CD4-positive, alpha-beta T cell (primary cell): Measurements from ENCODE around the gene BCO1. TPM values are rescaled to one million over a fixed set of nuclear protein-coding genes. Genes with fewer than 3 reads are reported as not detected.

Source experiments
- ATAC-seq: fragments of 200-7000 bp; cut with Tn5 transposase; one replicate; pipeline ENCODE4 v1.10.0; 2022; ENCODE audit warnings: mild to moderate bottlenecking; ENCODE audit not compliant: poor library complexity
- CTCF ChIA-PET: fragments of 350-600 bp; sonication (Branson Sonifier 250); formaldehyde crosslinking; loops from one replicate; lab custom pipeline; 2021; ENCODE audit warnings: antibody characterized with exemption, inconsistent platforms; lab: Charles Lee
- POLR2A ChIA-PET: fragments of 350-600 bp; sonication (Branson Sonifier 250); formaldehyde crosslinking; loops from one replicate; lab custom pipeline; 2021; ENCODE audit warnings: antibody characterized with exemption, inconsistent platforms; lab: Charles Lee
- DNase-seq, 14 experiments: peaks; one replicate each; pipeline ENCODE4 v3.0.0-alpha.2; 2013 to 2020; ENCODE audit warnings: mixed read lengths in 2 of 14
- H3K27ac ChIP-seq, 2 donors: one replicate each; pipeline versions ENCODE4 v1.5.1 to v1.7.0; 2013; ENCODE audit warnings: low read length in 2 of 2, low read depth in 1 of 2, mild to moderate bottlenecking in 1 of 2
- H3K27me3 ChIP-seq, 2 experiments: 1 replicate in 1 of 2; 2 replicates in 1 of 2; pipeline versions ENCODE4 v1.6.1 to v1.7.0; 2013; ENCODE audit warnings: low read length in 2 of 2, control low read depth in 1 of 2, mild to moderate bottlenecking in 1 of 2, moderate library complexity in 1 of 2; ENCODE audit not compliant: insufficient read depth in 2 of 2, control insufficient read depth in 1 of 2
- H3K36me3 ChIP-seq: one replicate; pipeline ENCODE4 v1.6.1; 2013; ENCODE audit warnings: low read length, control low read depth; ENCODE audit not compliant: insufficient read depth
- H3K4me1 ChIP-seq: one replicate; pipeline ENCODE4 v1.6.1; 2013; ENCODE audit warnings: low read length, control low read depth; ENCODE audit not compliant: insufficient read depth
- H3K4me3 ChIP-seq: one replicate; pipeline ENCODE4 v1.5.1; 2013; ENCODE audit warnings: mild to moderate bottlenecking, low read length, moderate library complexity
- H3K9me3 ChIP-seq, 2 experiments: 1 replicate in 1 of 2; 2 replicates in 1 of 2; pipeline versions ENCODE4 v1.6.1 to v1.7.0; 2013; ENCODE audit warnings: low read length in 2 of 2, mild to moderate bottlenecking in 2 of 2, control low read depth in 1 of 2, moderate library complexity in 1 of 2; ENCODE audit not compliant: control insufficient read depth in 1 of 2, insufficient read depth in 1 of 2
- H3K27ac Mint-ChIP-seq: one replicate; pipeline ENCODE4 v1.8.0; 2020; ENCODE audit warnings: mixed read lengths
- H3K27me3 Mint-ChIP-seq: one replicate; pipeline ENCODE4 v1.8.0; 2021; ENCODE audit warnings: mixed read lengths
- H3K36me3 Mint-ChIP-seq: one replicate; pipeline ENCODE4 v1.8.0; 2021; ENCODE audit warnings: low read depth, mixed read lengths
- H3K4me1 Mint-ChIP-seq: one replicate; pipeline ENCODE4 v1.8.0; 2021; ENCODE audit warnings: low read depth, mixed read lengths
- H3K4me3 Mint-ChIP-seq: one replicate; pipeline ENCODE4 v1.8.0; 2020; ENCODE audit warnings: mild to moderate bottlenecking, mixed read lengths
- H3K9me3 Mint-ChIP-seq: one replicate; pipeline ENCODE4 v1.8.0; 2020; ENCODE audit warnings: mixed read lengths
- CTCF ChIP-seq: fragments of 200-600 bp; IDR thresholded peaks from one replicate; pipeline ENCODE4 v1.8.0; 2022; ENCODE audit warnings: antibody characterized with exemption, mild to moderate bottlenecking
- intact Hi-C, 2 experiments: fragments of 100-400 bp; cut with DNase I in 1 of 2; cut with micrococcal nuclease in 1 of 2; formaldehyde crosslinking; loops; one replicate each; pipeline versions ENCODE4 v1.15.1 to v1.9.0; 2023 to 2025; cut with DNase I, micrococcal nuclease
- total RNA-seq, 174 experiments: library from RNA in 2 of 174; stranded (reverse) in 2 of 174; gene quantifications; one replicate each; pipeline ENCODE4 v1.2.3 and lab custom pipeline; 2021 to 2026

Gene BCO1
- total RNA-seq, 2 experiments from 2014 or later = not detected

- TF ChIP-seq CTCF = no peak
- CTCF ChIA-PET = no interaction called here
- Histone ChIP-seq H3K27ac (no peak overlapping the region), H3K27me3 (no peaks in the 10 kb centered on the region), H3K4me3 (no peak overlapping the region), H3K4me1 (no peaks in the 10 kb centered on the region), H3K9me3 (no peaks in the 10 kb centered on the region), H3K36me3 (no peaks in the 10 kb centered on the region)
- Mint-ChIP-seq H3K36me3 (no peaks in the 10 kb centered on the region), H3K27me3 (peaks cover 6% of the 10 kb centered on the region), H3K4me1 (no peaks in the 10 kb centered on the region), H3K9me3 (no peaks in the 10 kb centered on the region), H3K27ac (no peak overlapping the region), H3K4me3 (no peak overlapping the region)
- POLR2A ChIA-PET = no interaction called here
- intact Hi-C loops = no loop called here
- no peak for DNase-seq
- ATAC-seq = no peak
These were observed 39.1 kb downstream of the BCO1 start for GRCh38 chr16:81277541-81278080.

- ATAC-seq = no peak
- Histone ChIP-seq H3K36me3 (no peaks in the 10 kb centered on the region), H3K4me3 (no peak overlapping the region), H3K4me1 (no peaks in the 10 kb centered on the region), H3K9me3 (no peaks in the 10 kb centered on the region), H3K27me3 (no peaks in the 10 kb centered on the region), H3K27ac (no peak overlapping the region)
- CTCF ChIA-PET = no interaction called here
- no peak for TF ChIP-seq CTCF
- intact Hi-C loops = no loop called here
- no peak overlapping the region for H3K27ac Mint-ChIP-seq
- peaks cover 4% of the 10 kb centered on the region for H3K27me3 Mint-ChIP-seq
- H3K4me3 Mint-ChIP-seq = no peak overlapping the region
- POLR2A ChIA-PET = no interaction called here
- H3K36me3 Mint-ChIP-seq = no peaks in the 10 kb centered on the region
- DNase-seq = no peak
- no peaks in the 10 kb centered on the region for H3K9me3 Mint-ChIP-seq
- H3K4me1 Mint-ChIP-seq = no peaks in the 10 kb centered on the region
These were observed 40.0 kb downstream of the BCO1 start for GRCh38 chr16:81278526-81278925.

GRCh38 chr16:81279392-81279791, 40.9 kb downstream of the BCO1 start:
- H3K4me3 ChIP-seq = no peak overlapping the region
- no peaks in the 10 kb centered on the region for H3K27me3 Mint-ChIP-seq
- no peak overlapping the region for H3K27ac ChIP-seq
- no peaks in the 10 kb centered on the region for H3K4me1 ChIP-seq
- ChIA-PET POLR2A (no interaction called here), CTCF (no interaction called here)
- H3K27ac Mint-ChIP-seq = no peak overlapping the region
- no peak overlapping the region for H3K4me3 Mint-ChIP-seq
- TF ChIP-seq CTCF = no peak
- no peak for DNase-seq
- H3K36me3 ChIP-seq = no peaks in the 10 kb centered on the region
- no peaks in the 10 kb centered on the region for H3K4me1 Mint-ChIP-seq
- no peak for ATAC-seq
- no peaks in the 10 kb centered on the region for H3K27me3 ChIP-seq
- H3K36me3 Mint-ChIP-seq = no peaks in the 10 kb centered on the region
- intact Hi-C loops = no loop called here
- no peaks in the 10 kb centered on the region for H3K9me3 ChIP-seq
- H3K9me3 Mint-ChIP-seq = no peaks in the 10 kb centered on the region
